Activated CD4-positive, alpha-beta memory T cell treated with anti-CD3 and anti-CD28 coated beads for 36 hours (primary cell): ENCODE measurements around the gene NUDT11. TPM values are rescaled to one million over a fixed set of nuclear protein-coding genes. Genes with fewer than 3 reads are reported as not detected.

ENCODE experiments used
- CTCF ChIA-PET: fragments of 350-600 bp; sonication (Branson Sonifier 250); formaldehyde crosslinking; loops from one replicate; lab custom pipeline; 2021; ENCODE audit warnings: antibody characterized with exemption, inconsistent platforms; lab: Charles Lee
- POLR2A ChIA-PET: fragments of 350-600 bp; sonication (Branson Sonifier 250); formaldehyde crosslinking; loops from one replicate; lab custom pipeline; 2021; ENCODE audit warnings: antibody characterized with exemption; lab: Charles Lee
- DNase-seq: peaks from one replicate; pipeline ENCODE4 v3.0.0-alpha.2; 2020
- H3K27ac Mint-ChIP-seq: one replicate; pipeline ENCODE4 v1.8.0; 2021; ENCODE audit warnings: mixed read lengths
- H3K27me3 Mint-ChIP-seq: one replicate; pipeline ENCODE4 v1.8.0; 2021; ENCODE audit warnings: mixed read lengths
- H3K36me3 Mint-ChIP-seq: one replicate; pipeline ENCODE4 v1.8.0; 2021; ENCODE audit warnings: mixed read lengths
- H3K4me1 Mint-ChIP-seq: one replicate; pipeline ENCODE4 v1.8.0; 2021; ENCODE audit warnings: low read depth, mixed read lengths
- H3K4me3 Mint-ChIP-seq: one replicate; pipeline ENCODE4 v1.8.0; 2021; ENCODE audit warnings: mild to moderate bottlenecking, mixed read lengths
- H3K9me3 Mint-ChIP-seq: one replicate; pipeline ENCODE4 v1.8.0; 2021; ENCODE audit warnings: mixed read lengths
- intact Hi-C: fragments of 100-400 bp; cut with micrococcal nuclease; formaldehyde crosslinking; loops from one replicate; pipeline ENCODE4 v1.15.1; 2023
- total RNA-seq, 2 experiments: library from RNA; stranded (reverse); gene quantifications; one replicate each; pipeline ENCODE4 v1.2.3, GENCODE V29; 2021

The NUDT11 gene
- total RNA-seq, 2 experiments from 2014 or later = 2.6 to 2.8 TPM

DNA sequence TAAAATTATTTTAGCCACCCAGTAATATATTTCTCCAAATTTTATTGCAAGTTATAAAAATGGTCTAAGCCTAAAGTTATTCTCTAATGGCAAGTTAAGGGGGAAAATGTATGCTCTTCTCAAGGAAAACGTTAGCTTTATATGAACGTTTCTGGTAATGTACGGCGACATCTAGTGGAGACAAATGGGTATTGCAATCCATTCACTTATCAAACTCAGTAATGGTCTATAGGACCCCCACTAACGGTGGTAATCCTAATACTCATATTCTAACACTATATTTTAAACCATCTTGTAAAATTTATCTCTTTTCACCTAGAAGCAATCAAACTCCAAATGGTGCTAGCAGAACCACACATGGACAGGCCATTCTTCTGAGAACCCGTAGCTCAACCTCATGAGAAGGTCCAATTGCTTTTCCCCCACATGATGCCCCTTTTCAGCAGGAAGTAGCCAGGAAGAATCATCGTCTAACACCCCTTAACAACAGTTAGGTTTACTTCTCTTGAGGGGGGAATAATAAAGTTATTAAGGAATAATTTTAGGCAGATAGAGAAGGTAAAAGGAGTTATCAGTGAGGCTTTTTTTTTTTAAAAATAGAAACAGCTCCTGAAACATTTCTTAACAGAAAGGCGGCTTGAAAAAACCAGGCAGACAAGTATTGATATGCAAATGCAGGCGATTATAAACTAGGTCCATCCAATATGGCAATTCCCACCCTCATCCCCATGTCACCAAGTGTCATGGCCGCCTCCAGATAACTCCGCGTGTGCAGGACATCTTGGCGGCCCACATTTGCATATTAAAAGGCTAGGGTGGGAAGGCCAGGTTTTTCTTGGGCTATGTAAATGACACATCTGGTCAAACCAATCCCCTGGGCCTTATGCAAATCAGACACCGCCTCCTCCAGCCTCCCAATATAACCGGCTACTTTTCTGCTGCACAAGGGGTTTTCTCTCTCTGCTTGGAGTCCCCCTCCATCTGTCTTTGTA is 35.0 kb downstream of the NUDT11 start:
- no peaks in the 10 kb centered on the region for H3K36me3 Mint-ChIP-seq
- no peak overlapping the region for H3K27ac Mint-ChIP-seq
- POLR2A ChIA-PET = no interaction called here
- H3K4me1 Mint-ChIP-seq = no peaks in the 10 kb centered on the region
- intact Hi-C loops = loop anchor here (1.0 to 5.0 kb wide), 2 partner anchors 125 to 314 kb away; no protein-coding TSS in a partner anchor
- CTCF ChIA-PET = interaction anchor here (0.9 to 3.7 kb wide), 10 partner anchors 8 to 317 kb away, joined by 4 to 50 read pairs (median 4); no protein-coding TSS in a partner anchor
- no peak for DNase-seq
- no peaks in the 10 kb centered on the region for H3K9me3 Mint-ChIP-seq
- H3K27me3 Mint-ChIP-seq = no peaks in the 10 kb centered on the region
- H3K4me3 Mint-ChIP-seq = no peak overlapping the region

DNA sequence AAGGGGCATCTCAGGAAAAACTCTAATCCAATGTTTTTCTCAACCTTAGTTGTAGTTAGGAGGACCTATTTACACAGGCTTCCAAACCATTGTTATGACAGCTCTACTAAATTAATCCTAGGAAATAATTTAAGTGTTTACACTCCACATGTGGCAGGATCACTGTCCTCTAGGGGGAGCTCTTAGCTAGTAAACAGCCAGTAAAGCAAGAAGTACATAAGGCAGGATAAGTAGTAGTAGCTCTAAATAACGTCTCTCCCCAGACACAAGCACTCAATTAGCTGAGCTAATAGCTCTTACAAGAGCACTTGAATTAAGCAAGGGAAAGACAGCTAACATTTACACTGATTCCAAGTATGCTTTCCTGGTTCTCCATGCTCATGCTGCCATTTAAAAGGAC is 37.3 kb downstream of the NUDT11 start:
- Mint-ChIP-seq H3K4me1 (no peaks in the 10 kb centered on the region), H3K36me3 (no peaks in the 10 kb centered on the region), H3K9me3 (no peaks in the 10 kb centered on the region), H3K27ac (no peak overlapping the region), H3K27me3 (no peaks in the 10 kb centered on the region), H3K4me3 (no peak overlapping the region)
- ChIA-PET CTCF (interaction anchor here (0.8 to 3.7 kb wide), 12 partner anchors 11 to 324 kb away, joined by 3 to 50 read pairs (median 4); no protein-coding TSS in a partner anchor), POLR2A (no interaction called here)
- intact Hi-C loops = no loop called here
- no peak for DNase-seq

DNA sequence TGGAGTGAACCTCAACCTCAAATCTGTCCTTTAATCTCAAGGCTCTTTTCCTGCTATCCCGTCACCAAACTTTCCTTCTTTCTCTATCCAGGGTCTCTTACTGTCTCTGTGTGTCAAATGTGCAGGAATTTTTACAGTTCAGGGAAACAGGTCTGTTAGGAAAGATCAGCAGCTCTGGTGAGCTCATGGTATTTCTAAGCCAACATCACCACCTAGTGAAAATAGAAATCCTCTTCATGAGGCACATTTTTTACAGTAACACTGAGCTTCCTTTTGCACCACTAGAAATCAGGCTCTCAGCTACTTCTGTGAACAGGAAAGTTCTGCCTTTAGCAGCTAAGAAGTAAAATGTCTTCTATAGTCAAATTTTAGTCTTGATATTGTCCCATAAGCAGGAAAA is 39.6 kb downstream of the NUDT11 start:
- Mint-ChIP-seq H3K27me3 (no peaks in the 10 kb centered on the region), H3K9me3 (no peaks in the 10 kb centered on the region), H3K27ac (no peak overlapping the region), H3K36me3 (no peaks in the 10 kb centered on the region), H3K4me3 (no peak overlapping the region), H3K4me1 (no peaks in the 10 kb centered on the region)
- CTCF ChIA-PET = interaction anchor here (1.0 kb wide), 2 partner anchors 13 to 120 kb away, joined by 3 to 4 read pairs; no protein-coding TSS in a partner anchor
- no peak for DNase-seq
- POLR2A ChIA-PET = no interaction called here
- intact Hi-C loops = no loop called here

DNA sequence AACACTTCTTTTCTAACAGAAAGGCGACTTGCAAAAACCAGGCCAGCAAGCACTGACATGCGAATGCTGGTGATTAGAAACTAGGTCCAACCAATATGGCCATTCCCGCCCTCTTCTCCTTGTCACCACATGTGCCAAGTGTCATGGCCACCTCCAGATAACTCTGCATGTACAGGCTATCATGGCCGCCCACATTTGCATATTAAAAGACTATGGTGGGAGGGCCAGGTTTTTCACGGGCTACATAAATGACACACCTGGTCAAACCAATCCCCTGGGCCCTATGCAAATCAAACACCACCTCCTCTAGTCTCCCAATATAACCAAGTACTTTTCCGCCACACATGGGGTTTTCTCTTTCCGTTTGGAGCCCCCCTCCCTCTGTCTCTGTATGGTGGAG is 40.1 kb downstream of the NUDT11 start:
- Mint-ChIP-seq H3K27ac (no peak overlapping the region), H3K4me1 (no peaks in the 10 kb centered on the region), H3K9me3 (no peaks in the 10 kb centered on the region), H3K27me3 (no peaks in the 10 kb centered on the region), H3K4me3 (no peak overlapping the region), H3K36me3 (no peaks in the 10 kb centered on the region)
- POLR2A ChIA-PET = no interaction called here
- no peak for DNase-seq
- CTCF ChIA-PET = interaction anchor here (1.0 kb wide), 1 partner anchor 120 kb away, joined by 4 read pairs; no protein-coding TSS in a partner anchor
- intact Hi-C loops = no loop called here

DNA sequence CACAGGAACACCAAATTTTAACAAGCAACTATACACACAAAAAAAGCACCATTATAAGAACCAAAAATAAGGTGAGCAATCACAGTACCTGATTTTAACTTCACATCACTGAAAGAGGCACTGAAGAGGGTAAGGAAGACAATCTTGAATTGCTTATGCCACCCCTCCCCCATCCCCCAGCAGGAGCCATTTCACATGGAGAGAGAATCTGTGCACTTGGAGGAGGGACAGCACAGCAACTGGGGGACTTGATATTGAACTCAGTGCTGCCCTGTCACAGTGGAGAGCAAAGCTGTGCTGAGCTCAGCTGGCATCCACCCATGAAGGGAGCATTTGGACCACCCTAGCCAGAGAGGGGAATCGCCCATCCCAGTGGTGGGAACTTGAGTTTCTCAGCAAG is 56.0 kb downstream of the NUDT11 start:
- no peak for DNase-seq
- no peak overlapping the region for H3K27ac Mint-ChIP-seq
- CTCF ChIA-PET = interaction anchor here (2.2 kb wide), 1 partner anchor 19 kb away, joined by 4 read pairs; no protein-coding TSS in a partner anchor
- POLR2A ChIA-PET = no interaction called here
- no peaks in the 10 kb centered on the region for H3K9me3 Mint-ChIP-seq
- intact Hi-C loops = no loop called here
- H3K4me3 Mint-ChIP-seq = no peak overlapping the region
- no peaks in the 10 kb centered on the region for H3K27me3 Mint-ChIP-seq
- H3K36me3 Mint-ChIP-seq = no peaks in the 10 kb centered on the region
- no peaks in the 10 kb centered on the region for H3K4me1 Mint-ChIP-seq

Other genes starting within 250 kb of the NUDT11 start
- 1 to 10 TPM; 1.1 to 1.2 TPM for gene NUDT10, start 163.8 kb downstream of the NUDT11 start, total RNA-seq
- under 1 TPM in 1 of 2 experiments, not detected in 1; 0.19 TPM for gene CENPVL3, start 122.3 kb upstream of the NUDT11 start, total RNA-seq
- gene CENPVL2, start 186.2 kb upstream of the NUDT11 start, total RNA-seq = not detected
- gene CENPVL1, start 213.9 kb upstream of the NUDT11 start, total RNA-seq = not detected
- gene GSPT2, start 246.8 kb upstream of the NUDT11 start, total RNA-seq = 1 to 10 TPM; 8.8 to 9.0 TPM